Measurements from ENCODE around the gene ECE1.

- no peak for TF ChIP-seq POLR2A (IDR thresholded peaks at IDR 0.05)
- TF ChIP-seq CTCF (IDR thresholded peaks at IDR 0.05) = peak in 6 of 12 donors; percentile 12 to 34 (median 24)
Measured at GRCh38 chr1:21244986-21245687, 45.1 kb downstream of the ECE1 start.

All from heart left ventricle (tissue), 13 donors.